Hindlimb muscle (tissue), 1 donor: ENCODE data around the gene SNRNP25. TPM values are rescaled to one million over a fixed set of nuclear protein-coding genes. Genes with fewer than 3 reads are reported as not detected.
"Not testable (repeated sequence)": the region's sequence is repeated elsewhere in the genome, so short reads cannot be mapped to it uniquely, and the experiment has no call there.

ENCODE experiments used
- DNase-seq: peaks from one replicate; pipeline ENCODE4 v3.0.0-alpha.2; 2013
- polyA plus RNA-seq: library from polyadenylated mRNA; unstranded; fragments of 120-200 nt; gene quantifications from one replicate; pipeline ENCODE4 v1.2.1, GENCODE V29; 2013; ENCODE audit not compliant: insufficient read length

The SNRNP25 gene
- polyA plus RNA-seq, 1 donor, result 31.2 TPM

- no peak for DNase-seq
These were observed 11.6 kb upstream of the SNRNP25 start for GRCh38 chr16:42069-42457.

DNA sequence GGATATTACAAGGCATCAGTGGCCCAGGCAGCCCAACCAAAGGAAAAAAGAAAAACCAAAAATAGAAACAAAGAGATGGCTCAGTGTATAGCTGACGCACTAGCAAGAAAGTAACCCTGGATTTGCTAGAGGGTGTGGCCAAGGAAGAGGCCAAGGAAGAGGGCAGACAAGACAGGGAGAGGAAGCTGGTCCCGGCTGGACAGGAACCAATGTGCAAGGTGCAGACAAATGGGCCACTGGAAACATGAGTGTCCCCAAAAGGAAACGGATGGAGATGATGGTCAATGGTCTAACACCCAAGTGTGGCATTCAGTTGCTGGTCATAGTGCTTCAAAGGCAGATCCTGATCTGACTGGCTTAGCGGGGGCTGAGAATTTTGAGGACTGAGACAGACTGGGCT lies 10.9 kb upstream of the SNRNP25 start:
- no peak for DNase-seq

DNA sequence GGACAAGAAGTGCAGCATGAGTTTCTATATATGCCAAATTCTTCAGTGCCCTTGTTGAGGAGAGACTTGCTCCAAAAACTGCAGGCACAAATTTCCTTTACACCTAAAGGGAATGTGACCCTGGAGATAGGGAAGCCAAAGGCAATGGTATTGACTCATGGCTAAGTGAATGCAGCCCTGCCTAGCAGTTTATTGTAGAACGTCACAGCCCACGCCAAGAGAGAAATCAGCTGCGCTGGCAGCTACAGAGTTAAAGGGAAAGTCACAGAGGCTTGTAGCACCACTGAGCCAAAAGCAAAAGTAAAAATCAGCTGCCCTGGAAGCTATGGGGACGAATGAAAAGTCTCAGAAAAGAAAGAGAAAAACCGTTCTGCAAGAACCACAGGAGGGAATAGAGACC lies 10.3 kb upstream of the SNRNP25 start:
- DNase-seq, result no peak

DNA sequence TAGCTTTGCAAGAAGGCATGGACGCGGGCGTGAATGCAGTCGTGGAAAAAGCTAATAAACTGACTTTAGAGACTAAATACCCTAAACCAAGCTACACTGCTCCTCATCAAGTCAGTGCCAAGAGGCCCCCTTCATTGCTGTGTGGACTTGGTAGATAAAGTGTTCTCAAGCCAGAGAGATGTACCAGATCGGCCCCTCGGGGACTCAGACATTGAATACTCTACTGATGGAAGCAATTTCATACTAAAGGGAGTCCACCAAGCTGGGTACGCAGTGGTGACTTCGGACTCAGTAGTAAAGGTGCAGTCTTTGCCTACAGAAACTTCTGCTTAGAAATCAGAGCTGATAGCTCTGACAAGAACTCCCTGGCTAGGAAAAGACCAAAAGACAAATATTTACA lies 9.0 kb upstream of the SNRNP25 start:
- DNase-seq, result no peak

- DNase-seq, result no peak
These were observed 8.2 kb upstream of the SNRNP25 start for GRCh38 chr16:45454-45853.

DNA sequence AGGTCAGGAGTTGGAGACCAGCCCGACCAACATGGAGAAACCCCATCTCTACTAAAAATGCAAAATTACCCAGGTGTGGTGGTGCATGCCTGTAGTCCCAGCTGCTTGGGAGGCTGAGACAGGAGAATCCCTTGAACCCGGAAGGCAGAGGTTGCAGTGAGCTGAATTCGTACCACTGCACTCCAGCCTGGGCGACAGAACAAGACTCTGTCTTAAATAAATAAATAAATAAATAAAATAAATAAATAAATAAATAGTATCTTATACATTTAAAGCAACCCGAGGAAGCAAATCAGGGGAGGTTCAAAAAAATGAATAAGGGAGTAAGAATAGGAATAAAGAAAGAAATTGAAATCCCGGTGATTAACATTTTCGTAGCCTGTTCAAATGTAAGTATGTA lies 7.1 kb upstream of the SNRNP25 start:
- not testable (repeated sequence) for DNase-seq

- no peak for DNase-seq
These were observed 6.4 kb upstream of the SNRNP25 start for GRCh38 chr16:47234-47633.

DNA sequence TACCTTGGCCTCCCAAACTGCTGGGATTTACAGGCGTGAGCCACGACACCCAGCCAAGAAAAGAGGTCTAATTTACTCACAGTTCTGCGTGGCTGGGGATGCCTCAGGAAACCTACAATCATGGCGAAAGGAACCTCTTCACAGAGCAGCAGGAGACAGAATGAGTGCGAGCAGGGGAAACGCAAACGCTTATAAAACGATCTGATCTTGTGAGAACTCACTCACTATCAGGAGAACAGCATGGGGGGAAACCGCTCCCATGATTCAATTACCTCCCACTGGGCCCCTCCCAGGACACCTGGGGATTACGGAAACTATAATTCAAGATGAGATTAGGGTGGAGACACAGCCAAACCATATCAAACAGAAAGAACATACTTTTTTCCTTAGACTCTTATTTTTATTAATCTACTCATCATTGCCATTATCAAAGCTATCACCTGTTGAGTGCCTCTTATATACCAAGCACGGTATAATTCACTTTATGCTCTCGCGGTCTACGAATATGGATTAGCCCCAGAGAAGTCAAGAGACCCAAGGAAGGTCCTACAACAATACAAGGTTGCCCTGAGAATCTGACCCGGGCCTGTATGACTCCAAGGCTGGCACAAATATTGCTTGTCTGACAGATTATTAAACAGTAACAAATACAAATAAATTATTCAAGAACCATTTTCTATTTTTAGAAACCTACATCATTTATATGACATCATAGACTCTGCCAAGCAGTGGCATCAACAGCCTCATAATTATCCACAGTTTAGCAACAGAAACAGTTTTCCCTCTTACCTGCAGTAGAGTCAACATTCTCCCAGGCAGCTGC lies 2.6 kb upstream of the SNRNP25 start:
- DNase-seq, result no peak

- no peak for DNase-seq
These were observed 581 bp downstream of the SNRNP25 start for GRCh38 chr16:54237-54581.

- no peak for DNase-seq
These were observed 2.0 kb downstream of the SNRNP25 start for GRCh38 chr16:55571-56136.

DNA sequence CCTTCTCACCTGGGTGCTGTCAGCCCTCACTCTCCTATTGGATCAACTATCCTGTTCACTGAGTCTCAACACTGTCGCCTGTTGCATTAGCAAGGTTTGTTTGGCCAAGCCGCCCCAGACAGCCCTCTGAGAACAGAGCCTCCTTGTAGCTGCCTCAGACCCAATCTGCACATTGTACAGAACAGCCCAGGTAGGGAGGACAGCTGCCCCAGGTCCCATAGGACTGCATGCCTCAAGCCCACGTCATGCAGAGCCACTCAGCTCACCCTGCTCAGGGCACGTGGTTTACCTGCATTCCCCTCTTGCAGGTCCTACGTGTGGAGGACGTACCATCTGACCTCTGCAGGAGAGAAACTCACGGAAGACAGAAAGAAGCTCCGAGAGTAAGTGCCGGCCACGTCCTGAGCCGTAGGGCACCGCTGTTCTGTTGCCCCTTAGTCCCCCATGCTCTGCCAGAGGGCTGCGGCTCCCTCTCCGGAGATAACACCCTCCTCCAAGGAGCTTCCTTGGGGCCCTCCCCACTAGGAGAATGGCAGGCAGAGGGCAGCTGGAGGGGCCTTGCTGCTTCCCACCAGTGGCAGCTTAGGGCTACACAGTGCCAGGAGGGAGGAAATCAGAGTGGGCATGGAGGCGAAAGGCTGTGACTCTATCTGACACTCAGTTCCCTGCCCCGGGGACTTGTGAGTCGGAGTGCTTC lies 2.8 kb downstream of the SNRNP25 start:
- DNase-seq, result no peak

DNA sequence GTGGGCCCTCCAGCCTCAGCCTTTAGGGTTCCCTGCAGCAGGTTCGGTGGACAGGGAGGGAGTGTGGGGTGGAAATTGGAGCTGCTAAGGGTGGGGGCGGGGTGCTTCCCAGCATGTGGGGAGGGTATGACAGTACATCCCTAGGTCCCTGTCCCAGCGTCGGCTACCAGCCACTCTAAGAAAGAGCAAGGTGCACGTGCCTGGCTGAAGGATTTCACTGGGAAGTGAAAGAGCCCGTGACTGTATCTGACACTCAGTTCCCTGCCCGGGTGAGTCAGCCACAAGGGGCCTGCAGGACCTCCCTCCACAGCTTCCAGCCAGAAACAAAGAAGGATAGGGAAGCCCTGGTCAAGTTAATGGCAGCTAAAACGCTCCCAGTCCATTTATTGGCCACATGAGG lies 4.1 kb downstream of the SNRNP25 start:
- no peak for DNase-seq

DNA sequence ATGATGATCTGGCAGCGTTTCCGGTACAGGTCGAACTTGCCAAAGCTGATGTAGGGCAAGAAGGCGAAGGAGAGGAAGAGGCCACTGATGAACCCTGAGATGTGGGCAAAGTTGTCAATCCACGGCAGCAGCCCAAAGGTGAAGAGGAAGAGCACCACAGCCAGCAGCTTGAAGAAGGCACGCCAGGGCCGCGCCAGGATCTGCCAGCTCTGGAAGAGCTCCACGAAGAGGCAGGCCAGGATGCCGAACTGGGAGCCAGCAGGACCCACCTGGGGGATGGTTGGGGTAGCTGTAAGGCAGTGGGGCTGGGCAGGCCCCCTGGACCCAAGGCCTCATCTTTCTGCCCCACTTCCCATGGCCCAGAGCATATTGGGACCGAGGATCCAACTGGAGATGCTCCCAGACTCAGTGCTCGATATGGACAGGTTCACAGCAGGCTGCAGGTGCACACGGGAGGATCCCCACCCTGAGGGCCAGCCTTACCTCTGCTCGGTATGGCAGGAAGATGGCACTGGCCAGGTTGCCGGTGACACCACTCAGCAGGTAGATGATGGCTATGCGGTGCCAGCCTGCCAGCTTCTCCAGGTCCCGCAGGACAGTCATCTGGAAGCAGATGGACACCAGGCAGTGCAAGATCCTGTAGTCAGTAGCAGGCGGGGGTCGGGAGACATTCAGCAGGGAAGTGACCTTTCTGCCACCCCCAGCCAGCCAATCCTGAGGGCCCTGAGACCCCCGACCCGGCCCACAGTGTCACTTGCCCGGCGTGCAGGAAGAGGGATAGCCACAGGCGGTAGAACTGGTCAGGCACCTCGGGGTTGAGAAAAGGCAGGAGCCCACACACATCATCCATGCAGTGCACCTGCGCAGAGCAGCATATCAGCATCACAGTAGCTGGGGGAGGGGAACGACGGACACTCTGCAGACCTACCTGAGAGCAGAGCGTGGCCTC lies 5.1 kb downstream of the SNRNP25 start:
- DNase-seq, result no peak

DNA sequence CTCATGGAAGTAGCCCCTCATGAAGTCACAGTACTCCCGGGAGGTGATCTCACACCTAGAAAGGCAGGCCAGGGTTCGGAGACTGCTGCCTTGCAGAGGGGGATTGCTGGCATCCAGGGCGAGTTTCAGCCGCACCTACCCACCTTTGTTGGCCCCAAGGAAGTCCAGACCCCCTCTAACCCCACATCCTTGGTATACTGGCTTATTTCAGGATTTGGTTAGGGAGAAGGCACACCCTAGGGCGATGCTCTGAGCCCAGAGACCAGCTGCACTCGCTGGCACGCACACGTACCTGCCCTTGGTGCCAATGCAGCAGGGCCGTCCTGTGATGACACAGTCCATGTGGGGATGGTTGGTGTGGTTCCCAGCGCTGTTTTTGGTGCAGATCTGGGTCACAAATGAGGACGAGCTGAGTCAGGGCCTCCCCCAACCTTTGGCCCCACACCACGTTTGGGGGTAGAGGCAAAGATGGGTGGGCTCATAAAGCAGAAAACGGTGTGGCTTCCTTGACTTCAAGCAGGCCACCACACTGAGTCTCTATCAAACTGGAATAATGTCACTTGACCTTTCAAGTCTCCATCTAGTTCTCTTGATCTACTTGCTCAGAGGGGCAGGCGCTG lies 5.9 kb downstream of the SNRNP25 start:
- DNase-seq, result no peak

DNA sequence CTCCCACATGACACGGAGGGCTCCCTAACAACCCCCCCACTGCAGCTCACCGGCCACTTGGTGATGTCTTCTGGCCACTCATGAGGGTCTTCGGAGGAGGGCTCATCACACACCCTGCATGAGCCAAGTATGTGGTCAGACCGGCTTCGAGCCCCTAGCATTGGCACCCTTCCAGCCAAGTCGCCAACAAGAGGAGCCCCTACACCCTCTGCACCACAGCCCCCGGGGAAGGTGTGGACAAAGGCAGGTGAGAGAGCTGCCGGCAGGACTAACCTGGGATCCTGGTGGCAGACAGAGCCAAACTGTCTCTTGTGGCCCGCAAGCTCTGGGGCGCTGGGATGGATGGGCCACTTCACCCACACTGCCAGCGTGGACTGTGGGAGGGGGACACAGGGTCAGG lies 6.5 kb downstream of the SNRNP25 start:
- no peak for DNase-seq

DNA sequence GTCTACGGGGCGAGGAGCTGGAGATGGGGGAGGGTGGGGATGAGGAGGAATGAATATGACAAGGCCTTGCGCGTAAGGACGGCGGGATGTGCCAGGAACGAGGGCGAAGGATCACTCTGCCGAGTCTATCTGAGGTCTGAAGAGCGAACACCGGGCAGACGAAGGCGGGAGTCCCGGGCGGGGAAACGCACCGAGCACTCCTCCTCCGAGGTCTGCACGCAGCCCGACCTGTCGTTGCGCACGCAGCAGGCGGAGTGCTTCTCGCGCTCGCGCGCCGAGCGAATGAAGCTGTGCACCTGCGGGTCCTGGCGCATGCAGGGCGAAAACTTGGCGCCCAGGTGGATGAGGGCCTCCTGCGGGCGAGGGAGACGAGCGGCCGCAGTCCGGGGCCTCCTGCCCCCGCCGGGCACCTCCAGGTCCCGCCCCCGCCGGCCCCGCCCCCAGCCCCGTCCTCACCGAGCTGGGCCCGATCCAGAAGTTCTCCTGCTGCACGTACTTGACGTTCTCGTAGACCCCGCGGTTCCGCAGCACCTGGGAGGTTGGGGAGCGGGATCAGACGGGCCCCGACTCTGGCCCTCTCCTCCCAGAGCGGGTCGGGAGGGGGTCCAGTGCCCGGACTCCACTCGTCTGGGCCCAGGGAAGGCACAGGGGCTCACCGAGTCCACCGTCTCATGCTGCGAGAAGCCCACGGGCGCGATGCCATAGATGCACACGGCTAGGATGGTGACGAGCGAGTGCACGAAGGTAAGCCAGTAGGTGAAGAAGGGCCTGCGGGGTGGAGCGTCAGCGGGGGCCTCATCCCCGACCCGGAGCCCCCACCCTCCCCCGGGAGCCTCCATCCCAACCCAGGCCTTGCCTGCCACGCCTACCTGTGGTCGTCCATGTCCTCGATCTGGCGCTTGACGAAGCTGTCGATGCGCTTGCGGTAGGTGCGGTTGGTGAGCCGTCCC lies 7.6 kb downstream of the SNRNP25 start:
- DNase-seq, result no peak

DNA sequence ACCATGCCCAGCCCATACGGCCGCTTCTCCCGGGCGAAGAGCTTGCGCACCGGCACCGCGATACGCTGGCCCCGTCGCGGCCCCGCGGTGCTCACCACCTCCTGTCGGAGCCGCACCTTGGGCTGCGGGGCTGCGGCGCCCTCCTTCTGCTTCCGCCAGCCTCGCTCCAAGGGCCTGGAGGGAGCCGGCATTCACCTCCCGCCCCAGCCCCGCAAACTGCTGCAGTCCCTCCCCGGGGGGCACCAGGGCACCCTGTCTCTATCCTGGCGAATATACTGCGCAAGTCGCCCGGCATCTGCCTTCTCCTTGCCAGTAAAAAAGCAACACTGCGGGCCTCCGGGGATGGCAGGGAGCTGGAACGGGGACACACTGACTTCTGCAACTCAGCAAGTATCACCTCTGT lies 8.3 kb downstream of the SNRNP25 start:
- no peak for DNase-seq

DNA sequence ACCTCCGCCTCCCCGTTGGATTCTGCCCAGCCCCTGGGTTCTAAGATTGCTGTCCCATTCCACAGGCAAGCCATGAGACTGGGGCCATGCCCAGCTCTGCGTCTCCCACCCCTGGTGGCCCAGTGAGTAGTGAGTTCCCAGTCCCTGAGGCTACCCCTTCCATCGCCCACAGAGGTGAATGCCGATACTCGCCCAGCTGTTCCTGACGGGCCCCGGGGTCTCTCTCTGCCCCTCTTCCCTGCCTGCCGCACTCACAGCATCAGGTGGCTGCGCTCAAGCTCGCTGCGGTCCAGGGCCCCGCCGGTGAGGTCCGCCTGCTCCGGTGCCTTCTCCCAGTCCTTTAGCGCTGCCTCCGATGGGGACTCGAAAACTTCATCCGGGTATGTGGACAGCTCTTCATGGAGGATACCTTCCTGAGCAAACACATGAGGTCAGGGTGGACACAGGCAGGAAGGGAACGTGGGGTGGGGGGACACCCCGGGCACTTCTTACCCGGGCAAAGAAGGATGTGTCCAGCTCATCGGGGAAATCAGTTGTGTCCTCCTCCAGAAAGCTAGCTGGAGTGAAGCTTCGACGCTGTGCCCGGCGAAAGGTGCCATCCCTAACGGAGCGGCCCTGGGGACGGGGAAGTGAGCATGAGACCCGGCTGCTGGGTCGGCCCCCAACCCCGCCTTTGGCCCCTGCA lies 8.8 kb downstream of the SNRNP25 start:
- DNase-seq, result no peak

DNA sequence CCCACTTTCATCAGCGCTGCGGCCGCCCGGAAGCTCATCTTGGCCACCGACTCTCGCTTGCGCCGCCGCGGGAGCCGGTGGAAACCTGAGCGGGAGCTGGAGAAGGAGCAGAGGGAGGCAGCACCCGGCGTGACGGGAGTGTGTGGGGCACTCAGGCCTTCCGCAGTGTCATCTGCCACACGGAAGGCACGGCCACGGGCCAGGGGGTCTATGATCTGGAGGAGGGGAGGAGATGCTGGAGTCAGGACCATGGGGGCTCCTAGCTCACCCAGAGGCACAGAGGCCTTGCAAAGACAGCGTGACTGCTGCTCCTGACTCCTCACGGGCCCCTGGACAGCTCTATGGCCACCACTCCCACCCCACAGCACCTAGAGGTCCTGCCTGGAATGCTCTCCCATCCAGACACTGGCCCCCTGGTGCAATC lies 9.4 kb downstream of the SNRNP25 start:
- DNase-seq, result no peak

DNA sequence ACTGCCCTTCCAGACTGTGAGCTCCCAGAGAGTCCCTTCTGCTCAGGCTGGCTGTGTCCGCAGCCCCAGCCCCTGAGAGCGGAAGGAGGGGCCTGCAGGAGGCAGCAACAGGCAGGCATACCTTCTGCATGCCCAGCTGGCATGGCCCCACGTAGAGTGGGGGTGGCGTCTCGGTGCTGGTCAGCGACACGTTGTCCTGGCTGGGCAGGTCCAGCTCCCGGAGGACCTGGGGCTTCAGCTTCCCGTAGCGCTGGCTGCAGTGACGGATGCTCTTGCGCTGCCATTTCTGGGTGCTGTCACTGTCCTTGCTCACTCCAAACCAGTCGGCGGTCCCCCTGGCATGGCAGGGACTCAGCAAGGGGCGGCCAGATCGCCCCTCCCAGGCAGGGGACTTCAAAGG lies 9.8 kb downstream of the SNRNP25 start:
- no peak for DNase-seq
